H1 (cell line): ENCODE data around the gene HOXB7.

ENCODE experiments used
- CTCF ChIP-seq, 3 experiments: IDR thresholded peaks; 1 replicate in 2 of 3; 2 replicates in 1 of 3; pipeline versions ENCODE4 v1.5.1 to v1.6.1; 2011; ENCODE audit warnings: low read length in 3 of 3, mild to moderate bottlenecking in 3 of 3, inconsistent platforms in 2 of 3, low read depth in 1 of 3, moderate library complexity in 1 of 3; ENCODE audit not compliant: insufficient read depth in 1 of 3; ENCODE audit errors: control extremely low read depth in 1 of 3
- JUND ChIP-seq: IDR thresholded peaks from 2 replicates; pipeline ENCODE4 v1.6.1; 2011; ENCODE audit warnings: mild to moderate bottlenecking, improper control_type of control experiment, low read length
- KDM1A ChIP-seq: fragments of 200-600, 300-600 bp; sonication (generic); IDR thresholded peaks from 2 replicates; pipeline ENCODE4 v1.7.1; 2016; ENCODE audit warnings: mild to moderate bottlenecking, low read length, borderline replicate concordance
- POLR2A ChIP-seq, 2 experiments: IDR thresholded peaks; 1 replicate in 1 of 2; 2 replicates in 1 of 2; pipeline ENCODE4 v1.6.1; 2011; ENCODE audit warnings: low read depth in 2 of 2, low read length in 2 of 2, mild to moderate bottlenecking in 2 of 2; ENCODE audit errors: control extremely low read depth in 1 of 2
- RAD21 ChIP-seq, 2 experiments: IDR thresholded peaks in 1 of 2; conservative IDR thresholded peaks in 1 of 2; 2 replicates each; pipeline ENCODE4 v1.6.1; 2011; ENCODE audit warnings: low read depth in 2 of 2, low read length in 2 of 2, improper control_type of control experiment in 1 of 2, inconsistent platforms in 1 of 2, mild to moderate bottlenecking in 1 of 2, moderate library complexity in 1 of 2
- SIN3A ChIP-seq, 2 experiments: IDR thresholded peaks in 1 of 2; conservative IDR thresholded peaks in 1 of 2; 2 replicates each; pipeline ENCODE4 v1.6.1; 2011 to 2012; ENCODE audit warnings: low read length in 2 of 2, improper control_type of control experiment in 1 of 2, low read depth in 1 of 2, mild to moderate bottlenecking in 1 of 2
- SIRT6 ChIP-seq: IDR thresholded peaks from one replicate; pipeline ENCODE4 v1.7.1; 2012; ENCODE audit warnings: low read length, inconsistent platforms
- USF2 ChIP-seq: IDR thresholded peaks from 2 replicates; pipeline ENCODE4 v1.6.1; 2011; ENCODE audit warnings: low read length, improper control_type of control experiment

GRCh38 chr17:48559840-48560817 is 50.7 kb downstream of the HOXB7 start:
- no peak for TF ChIP-seq CTCF (IDR thresholded peaks at IDR 0.05; ENCODE audit: control extremely low read depth in 1 of 3, insufficient read depth in 1 of 3, low read depth in 1 of 3, low read length in 3 of 3)
- TF ChIP-seq SIN3A (conservative IDR thresholded peaks at IDR 0.05 in 1 of 2, IDR thresholded peaks at IDR 0.05 in 1 of 2; ENCODE audit: low read depth in 1 of 2, low read length in 2 of 2): no peak
- TF ChIP-seq POLR2A (IDR thresholded peaks at IDR 0.05; ENCODE audit: control extremely low read depth in 1 of 2, low read depth in 2 of 2, low read length in 2 of 2): no peak
- TF ChIP-seq KDM1A: no peak
- no peak for TF ChIP-seq SIRT6
- no peak for TF ChIP-seq RAD21 (IDR thresholded peaks at IDR 0.05 in 1 of 2, conservative IDR thresholded peaks at IDR 0.05 in 1 of 2; ENCODE audit: low read depth in 2 of 2, low read length in 2 of 2)
- TF ChIP-seq JUND: no peak
- TF ChIP-seq USF2: no peak
